GM18520 (cell line): ENCODE results near the gene NMRAL1.

ENCODE experiments used
- ATAC-seq: cut with Tn5 transposase; IDR thresholded peaks from one replicate; pipeline ENCODE4 v1.9.1; 2021; ENCODE audit not compliant: unreplicated experiment

NMRAL1 gene

DNA sequence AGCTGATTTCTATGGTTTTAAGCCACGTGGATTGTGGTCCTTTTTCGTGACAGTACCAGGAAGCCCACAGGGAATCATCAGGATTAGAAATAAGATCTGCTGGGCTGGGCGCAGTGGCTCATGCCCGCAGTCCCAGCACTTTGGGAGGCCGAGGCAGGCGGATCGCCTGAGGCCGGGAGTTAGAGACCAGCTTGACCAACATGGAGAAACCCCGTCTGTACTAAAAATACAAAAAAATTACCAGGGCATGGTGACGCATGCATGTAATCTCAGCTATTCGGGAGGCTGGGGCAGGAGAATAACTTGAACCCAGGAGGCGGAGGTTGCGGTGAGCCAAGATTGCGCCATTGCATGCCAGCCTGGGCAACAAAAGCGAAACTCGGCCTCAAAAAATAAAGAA, 6.5 kb downstream of the NMRAL1 start:
- no peak for ATAC-seq

DNA sequence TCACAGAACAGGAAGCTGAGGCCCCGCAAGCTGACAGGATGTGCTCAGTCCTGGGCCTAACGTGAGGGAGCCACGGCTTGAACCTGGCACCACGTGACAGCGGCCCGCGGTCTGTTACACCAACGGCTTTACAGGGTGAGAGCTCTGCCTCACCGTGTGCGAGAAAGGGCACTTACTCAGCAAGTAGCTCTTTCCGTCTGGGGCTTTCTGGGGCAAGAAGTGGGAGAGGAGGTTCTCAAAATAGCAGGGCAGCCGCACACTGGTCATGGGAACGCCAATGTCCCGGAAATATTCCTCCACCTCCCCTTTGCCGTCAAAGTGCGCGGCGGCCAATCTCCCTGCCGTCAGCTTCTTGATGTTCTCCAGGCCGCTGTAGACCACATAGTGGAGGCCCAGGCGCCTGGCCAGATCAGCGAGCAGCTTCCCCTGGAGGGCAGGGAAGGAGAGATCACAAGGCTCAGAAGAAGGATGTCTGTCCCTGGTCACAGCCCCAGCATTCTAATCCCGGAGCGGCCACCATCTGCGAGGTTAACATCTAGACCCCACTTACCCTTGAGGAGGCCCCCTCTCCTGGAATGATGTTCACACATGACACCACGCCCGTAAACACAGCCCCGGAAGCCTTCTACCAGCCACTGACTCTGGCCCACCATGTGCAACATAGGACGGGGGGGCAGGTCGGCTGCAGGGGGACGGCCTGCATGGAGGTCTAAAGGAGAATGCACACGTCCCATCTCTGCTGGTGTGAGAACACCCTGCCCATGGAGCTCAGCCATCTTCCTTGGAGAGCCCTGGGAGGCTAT, 8.2 kb downstream of the NMRAL1 start:
- ATAC-seq = no peak

DNA sequence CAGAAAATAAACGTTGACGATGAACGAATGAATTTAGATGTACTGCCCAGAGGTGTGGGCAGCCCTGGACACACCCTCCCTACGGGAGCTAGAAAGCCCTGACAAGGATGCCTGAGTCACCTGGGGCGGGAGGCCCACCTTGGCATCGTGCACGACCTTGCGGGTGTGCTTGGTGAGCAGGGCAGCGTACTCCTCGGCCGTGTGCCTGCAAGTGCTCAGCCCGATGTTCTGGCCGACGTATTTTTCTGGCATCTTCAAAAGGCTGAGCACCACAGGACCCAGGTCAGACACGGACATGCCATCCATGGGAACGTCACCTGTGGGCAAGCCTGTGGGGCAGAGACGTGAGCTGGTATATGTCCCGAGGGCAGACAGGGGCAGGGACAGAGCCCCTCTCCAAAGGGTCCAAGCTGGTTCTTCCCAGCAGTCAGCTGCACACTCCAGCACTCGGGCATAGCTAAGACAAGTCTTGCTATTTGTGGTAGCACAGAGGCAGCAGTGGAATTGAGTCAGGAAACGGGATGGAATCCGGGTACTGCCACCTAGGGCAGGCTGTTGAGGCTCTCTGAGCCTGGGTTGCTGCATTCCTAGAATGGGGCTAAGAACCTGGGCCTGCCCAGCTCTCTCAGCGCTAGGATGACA, 10.8 kb downstream of the NMRAL1 start:
- no peak for ATAC-seq

DNA sequence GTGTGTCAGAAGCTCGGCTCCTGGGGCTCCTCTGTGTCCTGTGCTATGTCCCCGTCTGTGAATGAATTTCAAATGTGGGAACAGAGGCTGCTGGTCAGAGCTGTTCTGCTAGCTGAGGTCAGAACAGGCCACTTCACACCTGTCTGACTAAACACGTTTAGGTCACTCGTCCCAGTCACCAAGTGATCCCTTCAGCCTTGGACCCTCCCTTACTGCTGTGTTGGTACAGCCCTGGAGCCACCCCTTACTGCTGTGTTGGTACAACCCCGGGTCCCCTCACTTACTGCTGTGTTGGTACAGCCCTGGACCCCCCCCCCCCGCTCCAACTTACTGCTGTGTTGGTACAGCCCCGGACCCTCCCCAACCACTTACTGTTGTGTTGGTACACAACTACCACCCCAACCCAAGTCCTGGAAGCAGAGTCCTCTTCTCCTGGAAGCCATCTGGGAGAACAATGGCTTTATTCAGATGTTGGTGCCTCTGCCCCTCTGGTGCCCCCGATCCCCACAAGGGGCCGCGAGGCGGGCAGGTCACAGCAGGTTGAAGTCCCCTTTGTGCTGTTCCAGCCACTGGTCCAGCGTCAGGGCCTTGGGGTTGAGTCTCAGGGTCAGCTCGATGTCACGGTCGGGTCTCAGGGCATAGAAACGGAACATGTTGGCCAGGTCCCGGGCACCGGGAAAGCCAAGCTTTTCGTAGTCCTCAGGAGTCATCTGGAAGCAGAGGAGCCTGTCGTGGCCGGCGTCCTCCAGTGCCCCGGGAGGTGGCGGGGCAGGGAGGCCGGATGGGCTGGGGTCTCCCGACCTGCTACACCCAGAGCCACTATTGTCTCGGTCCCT, 13.0 kb downstream of the NMRAL1 start:
- no peak for ATAC-seq

DNA sequence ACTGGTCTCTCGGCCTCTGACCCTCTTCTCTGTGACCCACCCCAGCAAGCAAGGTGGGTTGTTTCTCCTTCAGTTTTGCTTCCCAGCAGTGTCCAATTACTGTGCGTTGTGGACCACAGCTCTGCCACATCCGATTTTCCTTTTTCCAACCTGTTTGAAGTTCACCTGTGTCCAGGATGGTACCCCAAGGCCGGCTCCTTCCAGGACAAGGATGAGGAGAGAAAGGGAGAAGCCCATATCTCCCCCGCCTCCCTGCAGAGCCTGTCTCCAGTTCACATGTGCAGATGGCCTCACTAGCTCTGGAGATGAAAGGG, 13.5 kb downstream of the NMRAL1 start:
- ATAC-seq = no peak

DNA sequence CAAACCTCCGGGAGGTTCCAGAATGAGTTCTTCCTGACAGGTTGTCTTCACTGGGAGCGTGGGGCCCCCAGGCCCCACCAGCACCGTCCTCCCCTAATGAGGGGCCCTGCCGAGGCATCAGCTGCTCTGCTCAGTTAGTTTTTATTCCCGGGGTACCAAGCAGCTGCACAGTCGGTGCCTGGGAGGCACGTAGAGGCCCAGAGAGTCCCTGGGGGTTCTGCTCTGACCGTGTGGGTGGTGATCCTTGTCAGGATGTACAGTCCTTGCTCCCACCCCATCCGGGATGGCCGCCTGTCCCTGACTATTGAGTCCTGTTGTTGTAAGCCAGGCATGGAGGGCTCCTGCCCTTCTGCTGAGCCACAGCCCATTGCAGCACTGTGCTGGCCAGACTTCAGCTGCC, 18.5 kb downstream of the NMRAL1 start:
- no peak for ATAC-seq

DNA sequence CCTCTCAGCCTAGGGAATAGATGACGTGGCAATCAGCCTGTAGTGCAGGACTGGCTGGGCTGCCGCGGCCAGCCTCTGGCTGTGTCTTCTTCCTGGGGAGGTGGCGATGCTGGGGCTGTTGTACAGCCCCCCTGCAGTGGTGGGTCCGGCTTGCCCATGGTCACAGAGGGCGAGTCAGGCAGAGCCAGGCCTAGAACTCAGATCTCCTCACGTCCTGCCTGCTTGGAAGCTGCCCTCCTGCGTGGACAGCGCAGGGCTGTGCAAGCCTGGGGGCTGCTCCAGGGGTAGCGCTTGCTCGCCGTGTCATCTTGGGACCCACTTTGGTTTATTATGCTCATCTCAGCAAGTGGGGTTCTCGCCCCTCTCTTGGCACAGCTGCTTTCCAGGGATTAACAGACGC, 19.3 kb downstream of the NMRAL1 start:
- ATAC-seq = no peak

DNA sequence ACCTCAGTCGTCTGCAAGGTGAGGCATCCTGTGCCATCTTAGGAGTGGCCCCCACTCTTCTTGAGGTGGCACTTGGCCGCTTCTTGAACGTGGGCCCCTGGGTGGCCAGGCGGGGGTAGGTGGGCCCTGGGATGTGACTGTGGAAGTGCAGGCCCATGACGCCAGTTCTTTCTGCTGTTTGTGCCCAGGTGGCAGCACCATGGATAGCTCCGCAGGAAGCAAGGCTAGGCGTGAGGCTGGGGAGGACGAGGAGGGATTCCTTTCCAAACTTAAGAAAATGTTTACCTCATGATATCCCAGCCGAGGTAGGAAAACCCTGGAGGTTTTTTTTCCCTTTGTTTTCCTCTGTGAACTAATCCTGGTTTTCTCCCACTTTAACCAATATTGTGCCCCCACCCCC, 19.8 kb downstream of the NMRAL1 start:
- no peak for ATAC-seq

DNA sequence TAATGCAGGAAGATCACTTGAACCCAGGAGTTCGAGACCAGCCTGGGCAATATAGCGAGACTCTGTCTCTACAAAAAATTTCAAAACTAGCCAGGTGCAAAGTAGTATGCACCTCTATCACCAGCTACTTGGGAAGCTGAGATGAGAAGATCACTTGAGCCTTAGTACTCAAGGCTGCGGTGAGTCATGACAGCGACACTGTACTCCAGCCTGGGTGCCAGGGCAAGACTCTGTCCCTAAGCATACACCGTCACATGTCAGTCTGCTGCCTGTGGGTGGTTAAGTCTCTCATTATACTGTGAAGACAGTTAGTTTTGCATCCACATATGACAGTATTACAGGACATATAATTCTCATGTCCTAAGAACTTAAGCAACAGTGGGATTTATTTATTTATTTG, 21.8 kb downstream of the NMRAL1 start:
- no peak for ATAC-seq

DNA sequence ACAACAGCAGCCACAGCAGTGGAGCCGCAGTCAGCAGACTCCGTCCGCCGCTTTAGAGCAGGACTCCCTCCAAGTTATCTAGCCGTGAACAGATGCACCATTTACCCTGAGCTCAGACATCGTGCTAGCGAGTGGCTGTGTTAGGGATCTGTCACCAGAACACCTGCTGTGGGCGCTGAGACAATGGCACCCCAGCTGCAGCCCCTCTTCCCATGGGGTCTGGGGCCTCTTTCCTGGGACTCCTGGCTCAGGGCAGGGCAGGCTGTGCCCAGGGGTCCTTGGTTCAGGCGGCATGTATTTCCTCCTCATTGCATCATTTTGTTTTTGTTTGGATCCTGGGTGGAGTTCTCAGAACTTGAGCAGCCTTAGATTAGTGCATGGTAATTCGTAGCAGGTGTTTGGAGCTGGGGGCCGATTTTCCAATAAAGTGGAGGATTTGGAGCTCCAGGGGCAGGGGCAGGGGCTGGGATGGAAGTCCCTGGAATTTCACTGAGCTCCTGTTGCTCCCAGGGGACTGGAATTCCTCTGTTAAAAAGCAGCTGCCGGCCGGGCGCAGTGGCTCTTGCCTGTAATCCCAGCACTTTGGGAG, 23.4 kb downstream of the NMRAL1 start:
- ATAC-seq = no peak

DNA sequence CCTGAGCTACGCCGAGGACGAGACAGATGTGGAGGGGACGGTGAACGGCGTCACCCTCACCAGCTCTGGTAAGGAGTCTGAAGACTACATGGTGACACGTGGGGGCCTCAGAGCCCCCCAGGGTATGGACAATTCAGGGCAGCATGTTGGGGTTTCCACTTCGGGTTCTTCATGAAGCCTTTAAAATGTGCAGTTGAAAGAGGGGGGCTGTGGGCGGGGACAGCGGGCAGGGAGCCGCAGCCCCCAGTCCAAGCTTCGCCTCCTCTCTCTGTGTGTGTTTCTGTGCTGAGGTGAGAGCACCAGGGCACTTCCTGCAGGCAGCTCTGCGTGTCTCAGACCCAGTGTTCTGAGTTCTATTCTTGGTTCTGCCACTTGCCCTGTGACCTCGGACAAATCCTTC, 24.0 kb downstream of the NMRAL1 start:
- no peak for ATAC-seq

DNA sequence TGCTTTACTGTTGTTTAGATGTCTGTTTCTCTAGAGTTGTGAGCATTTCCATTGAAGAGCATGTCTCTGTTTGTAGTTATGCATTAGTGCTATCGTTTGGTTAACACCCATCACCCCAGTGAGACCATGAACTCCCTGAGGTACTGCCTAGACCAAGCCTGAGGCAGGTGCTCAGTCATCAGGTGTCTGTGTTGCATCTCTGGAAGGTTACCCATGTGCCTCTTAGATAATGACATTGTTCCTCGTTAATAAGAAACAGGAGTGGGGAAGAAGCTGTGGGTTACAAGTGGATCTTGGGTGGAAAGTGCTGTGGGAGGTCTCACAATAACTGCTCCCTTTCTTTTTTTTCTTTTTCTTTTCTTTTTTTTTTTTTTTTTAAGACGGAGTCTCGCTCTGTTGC, 30.4 kb downstream of the NMRAL1 start:
- no peak for ATAC-seq

DNA sequence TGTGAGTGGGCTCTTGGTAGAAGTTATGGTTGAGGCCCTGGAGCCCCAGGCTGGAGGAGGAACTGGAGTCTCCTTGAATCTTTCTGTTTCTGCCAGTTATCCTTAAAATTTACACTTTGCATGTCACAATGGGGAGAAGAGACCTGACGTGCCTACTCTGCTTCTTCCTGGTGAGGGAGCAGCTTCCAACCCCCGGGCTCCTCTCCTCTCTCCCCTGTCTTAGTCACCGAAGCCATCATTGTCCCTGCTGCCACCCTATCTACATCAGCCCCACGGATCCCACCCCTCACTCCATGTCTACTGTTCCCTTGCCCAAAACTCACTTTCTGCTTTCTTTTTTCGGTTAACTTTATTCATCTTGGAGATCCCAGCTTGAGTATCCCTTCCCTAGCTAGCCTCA, 31.2 kb downstream of the NMRAL1 start:
- ATAC-seq = no peak

DNA sequence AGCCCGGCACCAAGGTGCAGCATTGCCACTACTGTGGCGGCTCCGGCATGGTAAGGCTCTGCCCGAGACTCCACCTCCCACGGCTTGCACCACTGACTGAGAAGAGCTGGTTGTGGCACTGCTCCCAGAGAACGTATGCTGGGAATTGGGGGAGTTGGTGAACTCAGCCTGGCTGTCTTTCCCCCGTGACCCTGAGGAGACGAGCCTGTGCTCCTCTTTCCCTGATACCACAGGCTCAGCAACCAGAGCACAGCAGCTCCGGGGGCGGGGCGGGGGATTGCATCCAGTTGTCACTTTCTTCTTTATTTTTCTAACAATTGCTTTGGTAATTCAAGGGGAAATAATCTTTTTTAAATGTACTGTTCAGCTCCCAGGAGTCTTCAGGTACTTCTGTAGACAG, 32.1 kb downstream of the NMRAL1 start:
- ATAC-seq = no peak

DNA sequence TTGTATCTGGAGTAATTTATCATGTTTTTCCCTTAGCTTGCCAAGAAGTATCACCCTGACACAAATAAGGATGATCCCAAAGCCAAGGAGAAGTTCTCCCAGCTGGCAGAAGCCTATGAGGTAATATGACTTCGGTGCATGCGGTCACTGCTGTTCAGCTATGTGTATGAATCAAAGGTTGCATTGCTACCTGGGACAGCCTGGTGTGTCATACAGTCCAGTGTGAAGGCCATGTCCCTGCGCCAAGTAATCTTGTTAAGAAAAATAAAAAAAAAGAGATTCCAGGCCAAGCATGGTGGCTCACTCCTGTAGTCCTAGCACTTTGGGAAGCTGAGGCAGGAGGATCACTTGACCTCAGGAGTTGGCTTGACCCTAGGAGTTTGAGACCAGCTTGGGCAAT, 37.1 kb downstream of the NMRAL1 start:
- no peak for ATAC-seq

DNA sequence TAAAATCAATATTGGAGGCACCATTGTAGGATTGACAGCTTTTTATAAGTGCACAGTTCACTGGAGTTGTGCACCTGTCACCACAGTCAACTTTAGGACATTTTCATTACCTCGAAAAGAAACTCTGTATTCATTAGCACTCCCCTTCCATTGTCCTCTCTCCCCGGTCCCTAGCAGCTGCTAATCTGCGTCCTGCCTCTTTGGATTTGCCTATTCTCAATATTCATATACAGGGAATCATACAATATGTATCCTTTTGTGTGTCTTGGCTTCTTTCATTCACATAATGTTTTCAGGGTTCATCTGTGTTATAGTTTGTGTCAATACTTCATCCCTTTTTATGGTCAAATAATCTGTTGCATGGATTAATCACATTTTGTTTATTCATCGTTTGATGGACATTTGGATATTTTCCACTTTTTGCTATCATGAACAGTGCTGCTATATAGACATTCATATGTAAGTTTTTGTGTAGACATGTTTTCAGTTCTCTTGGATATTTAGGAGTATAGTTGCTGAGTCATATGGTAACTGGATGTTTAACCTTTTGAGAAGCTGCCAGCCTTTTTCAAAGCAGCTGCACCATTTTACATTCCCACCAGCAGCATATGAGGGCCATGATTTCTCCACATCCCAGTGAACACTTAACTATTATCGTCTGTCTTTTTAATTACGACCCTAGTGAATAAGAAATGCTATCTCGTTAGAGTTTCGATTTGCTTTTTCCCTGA, 38.9 kb downstream of the NMRAL1 start:
- no peak for ATAC-seq

DNA sequence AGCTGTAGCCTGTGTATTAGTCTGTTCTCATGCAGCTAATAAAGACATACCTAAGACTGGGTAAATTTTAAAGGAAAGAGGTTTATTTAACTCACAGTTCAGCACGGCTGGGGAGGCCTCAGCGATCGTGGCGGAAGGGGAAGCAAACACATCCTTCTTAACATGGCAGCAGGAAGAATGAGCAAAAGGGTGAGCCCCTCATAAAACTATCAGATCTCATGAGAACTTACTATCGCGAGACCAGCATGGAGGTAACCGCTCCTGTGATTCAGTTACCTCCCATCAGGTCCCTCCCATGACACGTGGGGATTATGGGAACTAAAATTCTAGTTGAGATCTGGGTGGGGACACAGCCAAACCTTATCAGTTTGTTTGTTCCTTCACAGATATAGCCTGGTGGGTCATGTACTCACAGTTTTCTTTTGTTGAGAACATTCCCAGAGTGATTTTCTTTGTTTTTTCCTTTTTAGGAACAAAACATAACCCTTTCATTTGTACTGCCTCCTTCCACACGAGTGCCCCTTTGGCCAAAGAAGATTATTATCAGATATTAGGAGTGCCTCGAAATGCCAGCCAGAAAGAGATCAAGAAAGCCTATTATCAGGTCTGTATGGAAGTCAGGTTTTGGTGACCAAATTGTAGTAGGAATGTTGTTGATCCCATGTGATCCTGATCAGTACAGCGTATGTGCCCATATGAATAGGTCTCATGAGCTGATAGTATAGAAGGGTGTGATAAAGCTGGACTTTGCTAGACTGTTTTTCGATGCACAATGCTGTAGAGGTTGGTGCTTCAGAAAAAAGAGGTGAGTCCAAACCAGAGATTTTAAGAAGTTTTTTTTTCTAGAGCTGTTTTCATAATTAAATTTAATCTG, 40.3 kb downstream of the NMRAL1 start:
- no peak for ATAC-seq

DNA sequence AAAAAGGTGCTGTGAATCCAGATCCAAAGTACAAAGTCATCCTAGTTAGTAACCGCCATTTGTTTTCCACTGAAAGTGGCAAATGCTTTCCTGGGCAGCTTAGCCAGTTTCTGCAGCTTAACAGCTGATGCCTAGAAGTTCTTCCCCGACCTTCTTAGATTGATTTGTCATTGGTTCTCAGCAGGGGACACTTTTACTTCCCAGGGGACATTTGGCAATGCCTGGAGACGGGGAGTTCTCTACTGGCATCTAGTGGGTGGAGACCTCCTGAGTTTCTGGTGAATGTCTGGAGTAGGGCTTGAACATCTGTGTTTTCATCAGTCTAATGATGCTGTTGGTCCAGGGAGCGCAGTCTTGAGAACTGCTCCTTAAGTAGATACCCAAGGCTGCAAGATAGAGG, 41.2 kb downstream of the NMRAL1 start:
- ATAC-seq = no peak

DNA sequence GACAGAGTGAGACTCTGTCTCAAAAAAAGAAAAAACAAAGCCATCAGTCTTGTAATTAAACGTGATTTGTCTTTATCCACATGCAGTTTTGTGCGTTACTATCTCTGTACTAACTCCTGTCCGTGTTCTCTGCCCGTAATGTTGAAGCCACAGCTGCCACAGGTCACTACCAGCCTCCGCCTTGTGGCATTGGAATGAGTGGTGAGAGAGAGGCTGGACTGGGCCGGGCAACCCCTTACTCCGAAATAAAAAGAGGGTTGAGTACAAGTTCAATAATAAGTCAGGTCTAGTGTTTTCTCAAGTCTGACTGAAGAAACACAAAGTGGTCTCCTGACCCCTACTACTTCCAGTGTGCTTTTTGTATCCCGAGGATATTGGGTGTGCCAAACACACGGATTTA, 43.4 kb downstream of the NMRAL1 start:
- no peak for ATAC-seq

DNA sequence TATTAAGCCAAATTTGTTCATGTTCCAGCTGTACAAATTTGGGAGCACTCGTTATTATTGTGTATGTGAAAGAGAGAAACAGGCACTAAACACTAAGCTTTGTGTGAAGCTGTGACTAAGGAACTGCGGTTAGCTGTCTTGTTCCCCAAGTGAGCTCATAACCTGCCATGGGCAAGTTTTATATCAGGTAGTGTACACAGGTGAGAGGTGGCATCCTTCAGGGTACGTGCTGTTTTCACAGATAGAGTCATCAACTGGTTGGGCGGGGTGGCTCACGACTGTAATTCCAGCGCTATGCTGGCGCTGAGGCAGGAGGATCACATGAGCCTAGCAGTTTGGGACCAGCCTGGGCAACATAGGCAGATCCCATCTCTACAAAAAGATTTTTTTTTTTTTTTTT, 45.9 kb downstream of the NMRAL1 start:
- no peak for ATAC-seq
